ENCODE measurements around the gene FRAT1. TPM values are rescaled to one million over a fixed set of nuclear protein-coding genes. Genes with fewer than 3 reads are reported as not detected.

FRAT1 gene
- total and polyA plus RNA-seq, 2 of the 8 experiments (the other 6 are each of a cell fraction or from before 2014, with no cell fraction given) = 1.9 to 5.2 TPM

DNA sequence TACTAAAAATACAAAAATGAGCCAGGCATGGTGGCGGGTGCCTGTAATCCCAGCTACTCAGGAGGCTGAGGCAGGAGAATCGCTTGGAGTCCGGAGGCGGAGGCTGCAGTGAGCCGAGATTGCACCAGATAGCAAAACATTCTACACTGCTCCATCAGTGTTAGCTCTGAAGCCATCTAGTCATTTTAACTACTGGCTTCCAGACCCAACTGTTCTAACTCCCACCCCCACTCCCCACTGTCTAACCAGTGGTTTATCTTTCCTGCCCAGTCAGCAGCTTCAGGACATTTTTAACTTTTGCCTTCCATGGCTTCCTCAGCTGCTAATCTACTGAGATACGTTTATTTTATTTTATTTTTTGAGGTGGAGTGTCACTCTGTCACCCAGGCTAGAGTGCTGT is 6.2 kb upstream of the FRAT1 start:
- Histone ChIP-seq H3K4ac (replicated peaks; ENCODE audit: insufficient read length, low read depth, low read length) (no peak overlapping the region), H3K9ac (replicated peaks in 1 of 4; ENCODE audit: extremely low read depth in 1 of 4, low read depth in 3 of 4, low read length in 3 of 4) (no peak overlapping the region), H2AK5ac (ENCODE audit: low read depth, low read length) (no peak overlapping the region), H3K18ac (ENCODE audit: extremely low read depth, low read length) (no peak overlapping the region), H2BK20ac (ENCODE audit: low read length) (no peak overlapping the region), H3K27ac (ENCODE audit: low read depth, low read length) (no peak overlapping the region), H3K27me3 (replicated peaks in 1 of 4; ENCODE audit: control insufficient read depth in 3 of 4, extremely low read depth in 1 of 4, insufficient read depth in 3 of 4, low read length in 3 of 4) (no peaks in the 10 kb centered on the region; a peak in 3 of 7 replicates), H4K91ac (replicated peaks; ENCODE audit: insufficient read length, low read length) (no peak overlapping the region), H3K23ac (ENCODE audit: insufficient read length) (no peak overlapping the region), H3K36me3 (ENCODE audit: control insufficient read depth in 2 of 4, insufficient read depth in 4 of 4, low read length in 3 of 4) (no peaks in the 10 kb centered on the region), H3K9me3 (ENCODE audit: insufficient read depth in 2 of 2, low read depth in 1 of 2, low read length in 1 of 2) (no peaks in the 10 kb centered on the region), H2BK5ac (ENCODE audit: low read depth, low read length) (no peak overlapping the region), H2BK12ac (ENCODE audit: low read depth, low read length) (no peak overlapping the region), H4K20me1 (replicated peaks in 1 of 2; ENCODE audit: control insufficient read depth in 1 of 2, insufficient read depth in 2 of 2, low read length in 2 of 2) (no peaks in the 10 kb centered on the region), H3K4me3 (ENCODE audit: extremely low read depth in 1 of 4, insufficient read depth in 2 of 4, low read depth in 3 of 4, low read length in 4 of 4) (no peak overlapping the region), H4K8ac (ENCODE audit: extremely low read depth, insufficient read depth, low read length) (no peak overlapping the region), H3K79me2 (ENCODE audit: control insufficient read depth in 1 of 2, insufficient read depth in 2 of 2, low read length in 2 of 2) (no peaks in the 10 kb centered on the region), H4K5ac (ENCODE audit: insufficient read length, low read depth, low read length) (no peak overlapping the region), H3K23me2 (ENCODE audit: low read depth, low read length) (no peaks in the 10 kb centered on the region), H3K4me1 (replicated peaks in 1 of 4; ENCODE audit: control insufficient read depth in 3 of 4, insufficient read depth in 4 of 4, low read length in 3 of 4) (no peaks in the 10 kb centered on the region), H3K56ac (replicated peaks; ENCODE audit: insufficient read length, low read depth, low read length) (no peak overlapping the region), H3K14ac (ENCODE audit: insufficient read length) (no peak overlapping the region), H2BK120ac (replicated peaks; ENCODE audit: low read depth, low read length) (no peak overlapping the region), H3K4me2 (ENCODE audit: insufficient read depth in 1 of 2, low read depth in 2 of 2, low read length in 2 of 2) (no peak overlapping the region), H3K79me1 (ENCODE audit: low read depth, low read length) (no peaks in the 10 kb centered on the region), H2AFZ (ENCODE audit: low read length) (no peak overlapping the region), H2BK15ac (ENCODE audit: low read length) (no peak overlapping the region)
- DNase-seq (ENCODE audit: low read depth in 1 of 2, low spot score in 2 of 2) (no peak), FAIRE-seq (no peak)
- POLR2A ChIA-PET (ENCODE audit: partially characterized antibody) = interaction anchor here (1.0 to 1.4 kb wide), 2 partner anchors 21 kb away, joined by 3 to 7 read pairs; partner anchors contain the start of gene ARHGAP19
- TF ChIP-seq SRF (IDR thresholded peaks at IDR 0.05; ENCODE audit: low read depth, low read length) = no peak
- TF ChIP-seq KDM1A (IDR thresholded peaks at IDR 0.05; ENCODE audit: borderline replicate concordance, low read length) = no peak
- no peak for TF ChIP-seq POLR2A (IDR thresholded peaks at IDR 0.05; ENCODE audit: control extremely low read depth in 1 of 2, low read depth in 2 of 2, low read length in 2 of 2)
- TF ChIP-seq, protein P1, sequence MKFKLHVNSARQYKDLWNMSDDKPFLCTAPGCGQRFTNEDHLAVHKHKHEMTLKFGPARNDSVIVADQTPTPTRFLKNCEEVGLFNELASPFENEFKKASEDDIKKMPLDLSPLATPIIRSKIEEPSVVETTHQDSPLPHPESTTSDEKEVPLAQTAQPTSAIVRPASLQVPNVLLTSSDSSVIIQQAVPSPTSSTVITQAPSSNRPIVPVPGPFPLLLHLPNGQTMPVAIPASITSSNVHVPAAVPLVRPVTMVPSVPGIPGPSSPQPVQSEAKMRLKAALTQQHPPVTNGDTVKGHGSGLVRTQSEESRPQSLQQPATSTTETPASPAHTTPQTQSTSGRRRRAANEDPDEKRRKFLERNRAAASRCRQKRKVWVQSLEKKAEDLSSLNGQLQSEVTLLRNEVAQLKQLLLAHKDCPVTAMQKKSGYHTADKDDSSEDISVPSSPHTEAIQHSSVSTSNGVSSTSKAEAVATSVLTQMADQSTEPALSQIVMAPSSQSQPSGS (IDR thresholded peaks at IDR 0.05; ENCODE audit: low read length) = no peak
- no peak for TF ChIP-seq ASH2L (IDR thresholded peaks at IDR 0.05; ENCODE audit: low read length)
- no peak for TF ChIP-seq SP1 (IDR thresholded peaks at IDR 0.05; ENCODE audit: low read depth, low read length)
- no peak for TF ChIP-seq RBBP5 (IDR thresholded peaks at IDR 0.05; ENCODE audit: borderline replicate concordance, low read depth, low read length)
- TF ChIP-seq HDAC6 (IDR thresholded peaks at IDR 0.05; ENCODE audit: low read depth, low read length) = no peak
- no peak for TF ChIP-seq KDM4A (IDR thresholded peaks at IDR 0.05; ENCODE audit: low read depth, low read length, severe bottlenecking)
- no peak for TF ChIP-seq TEAD4 (IDR thresholded peaks at IDR 0.05; ENCODE audit: low read depth, low read length)
- no peak for TF ChIP-seq EP300 (IDR thresholded peaks at IDR 0.05; ENCODE audit: borderline replicate concordance in 1 of 2, low read depth in 2 of 2, low read length in 2 of 2)
- TF ChIP-seq SIX5 (IDR thresholded peaks at IDR 0.05; ENCODE audit: low read depth, low read length) = no peak
- no peak for TF ChIP-seq KDM5A (IDR thresholded peaks at IDR 0.05; ENCODE audit: low read length)
- WGBS, 2 experiments (ENCODE audit: extremely low coverage in 1 of 2, insufficient coverage in 1 of 2, insufficient read length in 1 of 2, insufficient replicate concordance in 2 of 2, low coverage in 1 of 2, low lambda C conversion rate in 2 of 2, missing lambda C conversion rate in 1 of 2) = 95% methylated on average over 6 of the region's 6 CpGs; no CpG with 5 or more reads in 1 of the 2 experiments
- CTCF ChIA-PET (ENCODE audit: partially characterized antibody) = interaction anchor here (0.8 to 0.9 kb wide), 2 partner anchors 8 to 18 kb away, joined by 3 to 4 read pairs; no protein-coding TSS in a partner anchor

Data from H1 (cell line).